Measurements from ENCODE around the gene IFNL4. TPM values are rescaled to one million over a fixed set of nuclear protein-coding genes. Genes with fewer than 3 reads are reported as not detected.
"Not testable (repeated sequence)": the region's sequence is repeated elsewhere in the genome, so short reads cannot be mapped to it uniquely, and the experiment has no call there.

IFNL4 gene
- polyA plus RNA-seq (ENCODE audit: insufficient read length in 12 of 12), result under 1 TPM in 2 of 12 donors, not detected in 10; 0.12 to 0.17 TPM
- long read RNA-seq, donor 1, result 0 reads
- long read RNA-seq, donor 2, result 0 reads
- long read RNA-seq, donor 3, result 0 reads
- long read RNA-seq, donor 4, result 0 reads
- long read RNA-seq, donor 5, result 0 reads
- long read RNA-seq, donor 6, result 0 reads
- long read RNA-seq, donor 7, result 0 reads
- long read RNA-seq, donor 8, result 0 reads
- long read RNA-seq, donor 9, result 0 reads
- long read RNA-seq, donor 10, result 0 reads
- long read RNA-seq, donor 11, result 0 reads

DNA sequence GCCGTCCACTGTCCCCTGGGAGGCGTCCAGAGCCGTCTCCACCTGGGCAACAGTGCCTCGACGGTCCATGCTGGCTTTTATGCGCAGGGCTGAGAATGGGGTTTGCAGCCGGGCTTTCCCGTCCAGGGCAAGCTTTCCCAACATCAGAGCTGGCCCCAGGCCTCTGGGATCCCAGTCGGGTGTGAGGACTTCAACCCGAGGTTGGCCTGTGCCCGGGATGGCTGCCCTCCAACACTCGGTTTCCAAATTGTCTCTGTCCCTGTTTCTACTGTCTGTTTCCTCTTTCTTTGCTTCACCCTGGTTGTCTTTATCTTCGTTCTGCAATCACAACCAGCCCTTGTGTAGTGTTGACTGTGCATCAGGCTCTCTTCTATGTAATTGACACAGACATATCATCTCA lies at the start of gene IFNL4:
IFNL4 (minus strand) TSS at position 51 of the 400 bp plus-strand sequence.
- DNase-seq, result no peak

DNA sequence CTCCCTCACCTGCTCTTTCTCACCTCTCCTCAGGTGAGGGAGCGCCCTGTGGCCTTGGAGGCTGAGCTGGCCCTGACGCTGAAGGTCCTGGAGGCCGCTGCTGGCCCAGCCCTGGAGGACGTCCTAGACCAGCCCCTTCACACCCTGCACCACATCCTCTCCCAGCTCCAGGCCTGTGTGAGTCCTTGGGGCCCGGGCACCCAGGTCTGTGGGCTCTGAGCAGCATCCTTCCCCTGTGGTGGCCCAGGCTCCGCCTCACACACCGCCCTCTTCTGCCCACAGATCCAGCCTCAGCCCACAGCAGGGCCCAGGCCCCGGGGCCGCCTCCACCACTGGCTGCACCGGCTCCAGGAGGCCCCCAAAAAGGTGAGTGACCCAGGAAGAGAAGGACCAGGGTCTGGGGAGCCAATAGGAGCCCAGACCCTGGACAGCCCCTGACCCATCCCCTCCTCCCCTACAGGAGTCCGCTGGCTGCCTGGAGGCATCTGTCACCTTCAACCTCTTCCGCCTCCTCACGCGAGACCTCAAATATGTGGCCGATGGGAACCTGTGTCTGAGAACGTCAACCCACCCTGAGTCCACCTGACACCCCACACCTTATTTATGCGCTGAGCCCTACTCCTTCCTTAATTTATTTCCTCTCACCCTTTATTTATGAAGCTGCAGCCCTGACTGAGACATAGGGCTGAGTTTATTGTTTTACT lies 49.4 kb upstream of the IFNL4 start:
- no peak for DNase-seq

DNA sequence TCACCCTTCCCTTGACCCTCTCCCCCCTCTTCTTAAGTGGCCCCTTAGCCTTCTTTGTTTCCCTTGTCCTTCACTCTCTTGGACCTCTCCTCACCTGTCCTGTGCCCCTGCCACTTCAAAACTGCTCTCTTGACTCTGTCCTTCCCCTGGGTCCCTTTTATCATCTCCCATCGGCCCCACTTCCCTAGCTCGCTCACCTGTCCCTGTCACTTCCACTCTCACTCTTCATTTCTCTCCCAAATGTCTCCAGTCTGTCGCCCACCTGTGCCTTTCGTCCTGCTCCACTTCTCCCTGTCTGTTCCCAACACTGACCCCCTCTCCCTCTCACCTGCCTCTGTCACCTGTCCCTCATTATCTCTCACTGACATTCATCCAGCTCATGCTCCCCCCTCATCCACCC lies 48.2 kb upstream of the IFNL4 start:
- no peak for DNase-seq

DNA sequence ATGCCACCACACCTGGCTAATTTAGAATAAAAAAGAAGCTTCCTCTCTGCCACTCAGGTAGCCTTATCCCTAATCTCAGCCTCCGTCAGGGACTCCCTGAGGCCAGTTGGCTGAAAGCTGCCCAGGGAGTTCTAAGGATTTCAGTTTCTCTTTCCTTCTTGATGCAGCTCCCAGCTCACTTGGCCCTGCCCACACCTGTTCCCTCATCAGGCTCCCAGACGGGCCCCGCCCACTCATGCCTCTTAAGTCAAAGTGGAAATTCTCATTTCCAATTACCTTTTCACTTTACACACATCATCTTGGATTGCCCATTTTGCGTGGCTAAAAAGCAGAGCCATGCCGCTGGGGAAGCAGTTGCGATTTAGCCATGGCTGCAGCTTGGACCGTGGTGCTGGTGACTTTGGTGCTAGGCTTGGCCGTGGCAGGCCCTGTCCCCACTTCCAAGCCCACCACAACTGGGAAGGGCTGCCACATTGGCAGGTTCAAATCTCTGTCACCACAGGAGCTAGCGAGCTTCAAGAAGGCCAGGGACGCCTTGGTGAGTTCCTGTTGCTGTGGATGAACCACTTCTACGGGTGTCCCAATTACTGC lies 47.5 kb upstream of the IFNL4 start, which contains the start of gene IFNL1:
IFNL1 (plus strand) TSS at position 353 of the 591 bp plus-strand sequence; CDS start at position 368, 15 bp downstream.
- no peak for DNase-seq

DNA sequence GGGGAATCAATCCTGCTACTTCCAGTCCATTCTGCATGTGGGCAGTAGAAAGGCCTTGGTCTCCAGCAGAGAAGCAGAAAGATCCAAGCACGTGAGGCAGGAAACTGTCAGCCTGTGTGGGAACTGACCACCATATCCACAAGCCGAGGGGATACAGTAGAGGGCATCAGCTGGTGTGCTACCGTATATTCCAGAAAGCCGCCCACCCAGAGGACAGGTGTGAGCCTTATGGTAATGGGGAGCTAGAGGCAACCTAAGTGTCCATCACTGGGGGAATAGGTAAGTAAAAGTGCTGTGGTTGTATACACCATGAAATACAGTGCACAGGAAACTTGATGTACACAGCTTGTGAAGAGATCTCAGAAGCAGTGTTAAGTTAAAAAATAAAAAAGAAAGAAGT lies 44.7 kb upstream of the IFNL4 start:
- no peak for DNase-seq

GRCh38 chr19:39284032-39284431 lies 35.4 kb upstream of the IFNL4 start:
- DNase-seq, result no peak

GRCh38 chr19:39282021-39282420 lies 33.4 kb upstream of the IFNL4 start:
- no peak for DNase-seq

- DNase-seq, result no peak
Measured at GRCh38 chr19:39277598-39277997, 28.9 kb upstream of the IFNL4 start.

DNA sequence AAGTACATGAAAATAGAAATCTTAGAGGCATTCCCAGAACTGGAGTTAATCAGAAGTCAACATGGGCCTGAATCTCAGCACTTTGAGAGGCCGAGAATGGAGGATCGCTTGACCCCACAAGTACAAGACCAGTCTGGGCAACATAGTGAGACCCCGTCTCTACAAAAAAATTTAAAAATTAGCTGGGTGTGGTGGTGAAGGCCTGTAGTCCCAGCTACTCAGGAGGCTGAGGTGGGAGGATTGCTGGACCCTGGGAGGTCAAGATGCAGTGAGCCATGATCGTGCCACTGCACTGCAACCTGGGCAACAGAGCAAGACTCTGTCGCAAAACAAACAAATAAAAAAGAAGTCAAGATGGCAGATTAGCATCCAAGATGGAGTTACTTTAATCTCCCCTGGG lies 28.1 kb upstream of the IFNL4 start:
- DNase-seq, result no peak

DNA sequence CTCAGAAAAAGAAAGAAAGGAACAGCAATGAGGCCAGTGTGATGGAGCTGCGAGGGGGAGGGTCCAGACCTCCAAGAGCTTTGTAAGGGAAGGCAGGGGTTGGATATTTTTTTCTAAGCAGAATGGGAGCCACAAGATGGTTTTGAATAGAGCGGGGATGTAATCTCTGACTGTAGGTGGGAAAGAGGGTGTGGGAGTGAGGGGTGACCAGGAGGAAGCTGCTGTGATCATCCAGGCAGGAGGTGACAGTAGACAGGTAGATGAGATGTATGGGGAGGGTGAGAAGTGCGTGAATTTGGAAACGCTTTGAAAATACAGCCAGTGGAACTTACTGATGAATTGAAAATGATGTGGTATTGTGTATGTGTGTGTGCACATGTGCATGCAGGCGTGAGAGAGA lies 26.9 kb upstream of the IFNL4 start:
- no peak for DNase-seq

- DNase-seq, result not testable (repeated sequence)
Measured at GRCh38 chr19:39273859-39274258, 25.2 kb upstream of the IFNL4 start.

- DNase-seq, result no peak
Measured at GRCh38 chr19:39270036-39270871, 21.6 kb upstream of the IFNL4 start.

GRCh38 chr19:39269369-39269768 lies 20.7 kb upstream of the IFNL4 start:
- not testable (repeated sequence) for DNase-seq

GRCh38 chr19:39268531-39269223 lies 20.0 kb upstream of the IFNL4 start:
- not testable (repeated sequence) for DNase-seq

DNA sequence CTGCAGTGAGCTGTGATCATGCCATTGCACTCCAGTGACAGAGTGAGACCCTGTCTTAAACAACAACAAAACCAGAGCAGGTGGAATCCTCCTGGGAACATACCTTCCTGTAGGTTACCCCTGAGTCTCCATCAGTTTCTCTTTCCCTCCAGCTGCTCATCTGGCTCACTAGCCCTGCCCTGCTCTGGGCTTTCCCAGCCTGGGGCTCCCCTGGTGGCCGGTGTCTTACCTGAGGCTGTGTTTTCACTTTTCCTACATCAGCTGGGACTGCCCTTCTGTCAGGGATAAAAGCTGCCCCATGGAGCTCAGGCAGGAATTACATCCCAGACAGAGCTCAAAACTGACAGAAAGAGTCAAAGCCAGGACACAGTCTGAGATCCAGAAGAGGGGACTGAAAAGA lies 19.4 kb upstream of the IFNL4 start, which contains the start of gene IFNL2:
IFNL2 (plus strand) TSS at position 312 of the 400 bp plus-strand sequence. CDS start 173 bp downstream, outside the sequence.
- not testable (repeated sequence) for DNase-seq

DNA sequence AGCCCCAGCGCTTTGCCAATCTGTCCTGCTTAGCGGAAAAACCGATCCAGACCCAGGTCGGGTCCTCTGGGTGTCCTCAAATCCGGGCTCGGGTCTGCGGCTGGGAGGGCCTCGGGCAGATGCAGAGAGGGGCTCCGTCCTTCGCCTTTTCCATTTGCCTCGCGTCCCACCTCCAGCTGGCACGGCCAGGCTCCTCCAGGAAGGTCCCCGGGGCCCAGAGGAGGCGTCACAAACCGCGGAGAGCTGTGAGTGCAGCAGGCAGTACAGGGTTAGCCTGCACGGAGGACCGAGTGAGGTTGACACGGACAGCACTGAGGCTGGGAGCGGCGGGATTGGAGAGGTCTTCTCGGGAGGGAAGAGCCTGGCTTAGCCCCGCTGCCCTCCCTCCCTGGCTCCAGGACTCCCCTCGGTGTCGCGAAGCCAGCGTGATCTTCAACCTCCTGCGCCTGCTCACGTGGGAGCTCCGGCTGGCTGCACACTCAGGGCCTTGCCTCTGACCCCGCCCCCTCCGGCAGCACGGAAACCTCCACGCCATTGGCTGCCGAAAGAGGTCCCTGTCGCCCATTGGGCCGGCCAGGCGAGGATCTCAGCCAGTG lies 16.8 kb upstream of the IFNL4 start:
- no peak for DNase-seq

- no peak for DNase-seq
Measured at GRCh38 chr19:39264306-39265290, 15.9 kb upstream of the IFNL4 start.

- no peak for DNase-seq
Measured at GRCh38 chr19:39263912-39264305, 15.3 kb upstream of the IFNL4 start.

- DNase-seq, result no peak
Measured at GRCh38 chr19:39262496-39262895, 13.8 kb upstream of the IFNL4 start.

GRCh38 chr19:39261704-39262103 lies 13.0 kb upstream of the IFNL4 start:
- no peak for DNase-seq
